H1 (cell line): Measurements from ENCODE around the gene APOBEC3G.
"Not testable (repeated sequence)": the region's sequence is repeated elsewhere in the genome, so short reads cannot be mapped to it uniquely, and the experiment has no call there.

Source experiments
- BRCA1 ChIP-seq: IDR thresholded peaks from 2 replicates; pipeline ENCODE4 v1.6.1; 2012; ENCODE audit warnings: low read depth, low read length, improper control_type of control experiment
- HDAC6 ChIP-seq: IDR thresholded peaks from one replicate; pipeline ENCODE4 v1.7.1; 2012; ENCODE audit warnings: low read depth, mild to moderate bottlenecking, inconsistent platforms, low read length, moderate library complexity
- NANOG ChIP-seq: IDR thresholded peaks from 2 replicates; pipeline ENCODE4 v1.6.1; 2011; ENCODE audit warnings: low read length, low read depth, mild to moderate bottlenecking, inconsistent platforms; ENCODE audit not compliant: insufficient read depth, poor library complexity, severe bottlenecking
- POLR2A ChIP-seq, 2 experiments: IDR thresholded peaks; 1 replicate in 1 of 2; 2 replicates in 1 of 2; pipeline ENCODE4 v1.6.1; 2011; ENCODE audit warnings: low read depth in 2 of 2, low read length in 2 of 2, mild to moderate bottlenecking in 2 of 2; ENCODE audit errors: control extremely low read depth in 1 of 2
- RNF2 ChIP-seq: fragments of 200-900, 300-1000 bp; sonication (generic); IDR thresholded peaks from 2 replicates; pipeline ENCODE4 v1.7.1; 2016; ENCODE audit warnings: borderline replicate concordance, low read depth, mild to moderate bottlenecking, antibody characterized with exemption, low read length; ENCODE audit not compliant: poor library complexity, severe bottlenecking; ENCODE audit errors: missing control alignments
- TBP ChIP-seq: IDR thresholded peaks from 2 replicates; pipeline ENCODE4 v1.6.1; 2011; ENCODE audit warnings: low read depth, low read length, improper control_type of control experiment
- USF2 ChIP-seq: IDR thresholded peaks from 2 replicates; pipeline ENCODE4 v1.6.1; 2011; ENCODE audit warnings: low read length, improper control_type of control experiment
- YY1 ChIP-seq: IDR thresholded peaks from 2 replicates; pipeline ENCODE4 v1.6.1; 2011; ENCODE audit warnings: low read depth, mild to moderate bottlenecking, low read length
- TF ChIP-seq, protein P1 (sequence below), 3 experiments: IDR thresholded peaks; 1 replicate in 2 of 3; 2 replicates in 1 of 3; pipeline versions ENCODE4 v1.5.1 to v1.6.1; 2011; ENCODE audit warnings: low read length in 3 of 3, mild to moderate bottlenecking in 3 of 3, inconsistent platforms in 2 of 3, low read depth in 1 of 3, moderate library complexity in 1 of 3; ENCODE audit not compliant: insufficient read depth in 1 of 3; ENCODE audit errors: control extremely low read depth in 1 of 3

DNA sequence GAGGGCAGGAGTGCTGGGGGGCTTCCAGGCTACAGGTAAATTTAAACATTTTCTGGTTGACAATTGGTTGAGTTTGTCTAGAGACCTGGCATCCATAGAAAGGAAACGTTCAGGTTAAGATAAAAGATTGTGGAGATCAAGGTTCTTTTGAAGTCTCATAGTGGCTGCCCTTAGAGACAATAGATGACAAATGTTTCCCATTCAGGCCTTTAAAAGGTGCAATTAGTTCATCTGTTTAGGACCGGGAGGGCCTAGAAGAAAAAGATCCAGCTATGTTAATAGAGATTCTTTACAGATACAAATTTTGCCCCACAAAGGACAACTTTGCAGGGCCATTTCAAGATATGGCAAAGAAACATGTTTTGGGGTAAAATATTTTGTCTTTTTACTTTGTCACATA, 40.0 kb upstream of the APOBEC3G start:
- not testable (repeated sequence) for TF ChIP-seq RNF2; BRCA1; USF2; TBP; HDAC6; POLR2A (IDR thresholded peaks at IDR 0.05; ENCODE audit: control extremely low read depth in 1 of 2, low read depth in 2 of 2, low read length in 2 of 2); YY1
- TF ChIP-seq NANOG: peak; percentile 67
- TF ChIP-seq, protein P1, sequence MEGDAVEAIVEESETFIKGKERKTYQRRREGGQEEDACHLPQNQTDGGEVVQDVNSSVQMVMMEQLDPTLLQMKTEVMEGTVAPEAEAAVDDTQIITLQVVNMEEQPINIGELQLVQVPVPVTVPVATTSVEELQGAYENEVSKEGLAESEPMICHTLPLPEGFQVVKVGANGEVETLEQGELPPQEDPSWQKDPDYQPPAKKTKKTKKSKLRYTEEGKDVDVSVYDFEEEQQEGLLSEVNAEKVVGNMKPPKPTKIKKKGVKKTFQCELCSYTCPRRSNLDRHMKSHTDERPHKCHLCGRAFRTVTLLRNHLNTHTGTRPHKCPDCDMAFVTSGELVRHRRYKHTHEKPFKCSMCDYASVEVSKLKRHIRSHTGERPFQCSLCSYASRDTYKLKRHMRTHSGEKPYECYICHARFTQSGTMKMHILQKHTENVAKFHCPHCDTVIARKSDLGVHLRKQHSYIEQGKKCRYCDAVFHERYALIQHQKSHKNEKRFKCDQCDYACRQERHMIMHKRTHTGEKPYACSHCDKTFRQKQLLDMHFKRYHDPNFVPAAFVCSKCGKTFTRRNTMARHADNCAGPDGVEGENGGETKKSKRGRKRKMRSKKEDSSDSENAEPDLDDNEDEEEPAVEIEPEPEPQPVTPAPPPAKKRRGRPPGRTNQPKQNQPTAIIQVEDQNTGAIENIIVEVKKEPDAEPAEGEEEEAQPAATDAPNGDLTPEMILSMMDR (IDR thresholded peaks at IDR 0.05; ENCODE audit: control extremely low read depth in 1 of 3, insufficient read depth in 1 of 3, low read depth in 1 of 3, low read length in 3 of 3): not testable (repeated sequence)
